Fibroblast of lung (primary cell): ENCODE results near the gene TFF1.

Source experiments
- EZH2 ChIP-seq: IDR thresholded peaks from 2 replicates; pipeline ENCODE4 v1.5.1; 2012; ENCODE audit warnings: low read length, control low read depth, mild to moderate bottlenecking; ENCODE audit errors: missing control alignments
- TF ChIP-seq, protein P1 (sequence below), 2 donors: IDR thresholded peaks in 1 of 2; conservative IDR thresholded peaks in 1 of 2; 1 replicate in 1 of 2; 2 replicates in 1 of 2; pipeline ENCODE4 v1.5.1; 2011 to 2012; ENCODE audit warnings: low read length in 2 of 2, control low read depth in 1 of 2, inconsistent platforms in 1 of 2, low read depth in 1 of 2, mild to moderate bottlenecking in 1 of 2

- TF ChIP-seq, protein P1, sequence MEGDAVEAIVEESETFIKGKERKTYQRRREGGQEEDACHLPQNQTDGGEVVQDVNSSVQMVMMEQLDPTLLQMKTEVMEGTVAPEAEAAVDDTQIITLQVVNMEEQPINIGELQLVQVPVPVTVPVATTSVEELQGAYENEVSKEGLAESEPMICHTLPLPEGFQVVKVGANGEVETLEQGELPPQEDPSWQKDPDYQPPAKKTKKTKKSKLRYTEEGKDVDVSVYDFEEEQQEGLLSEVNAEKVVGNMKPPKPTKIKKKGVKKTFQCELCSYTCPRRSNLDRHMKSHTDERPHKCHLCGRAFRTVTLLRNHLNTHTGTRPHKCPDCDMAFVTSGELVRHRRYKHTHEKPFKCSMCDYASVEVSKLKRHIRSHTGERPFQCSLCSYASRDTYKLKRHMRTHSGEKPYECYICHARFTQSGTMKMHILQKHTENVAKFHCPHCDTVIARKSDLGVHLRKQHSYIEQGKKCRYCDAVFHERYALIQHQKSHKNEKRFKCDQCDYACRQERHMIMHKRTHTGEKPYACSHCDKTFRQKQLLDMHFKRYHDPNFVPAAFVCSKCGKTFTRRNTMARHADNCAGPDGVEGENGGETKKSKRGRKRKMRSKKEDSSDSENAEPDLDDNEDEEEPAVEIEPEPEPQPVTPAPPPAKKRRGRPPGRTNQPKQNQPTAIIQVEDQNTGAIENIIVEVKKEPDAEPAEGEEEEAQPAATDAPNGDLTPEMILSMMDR (conservative IDR thresholded peaks at IDR 0.05 in 1 of 2, IDR thresholded peaks at IDR 0.05 in 1 of 2; ENCODE audit: low read depth in 1 of 2, low read length in 2 of 2), result no peak
- TF ChIP-seq EZH2, result no peak
Observed at GRCh38 chr21:42375966-42376337, 9.6 kb upstream of the TFF1 start.
